ENCODE results near the gene TAAR1. TPM values are rescaled to one million over a fixed set of nuclear protein-coding genes. Genes with fewer than 3 reads are reported as not detected.

TAAR1 gene
- total and polyA plus RNA-seq, 2 donors (not counting 3 experiments of a cell fraction or from before 2014, with no cell fraction given): not detected

GRCh38 chr6:132687306-132687705 lies 28.3 kb upstream of the TAAR1 start:
- Histone ChIP-seq H3K27me3 (ENCODE audit: control insufficient read depth in 2 of 2, insufficient read depth in 2 of 2, low read length in 2 of 2) (peaks cover 0 to 3% of the 10 kb centered on the region in 2 experiments), H3K9ac (replicated peaks; ENCODE audit: extremely low read depth, insufficient read depth, low read length) (no peak overlapping the region), H2AFZ (ENCODE audit: low read depth, low read length) (peak overlapping the region; percentile 33), H3K36me3 (ENCODE audit: control insufficient read depth in 2 of 2, extremely low read depth in 1 of 2, insufficient read depth in 2 of 2, low read length in 2 of 2) (no peaks in the 10 kb centered on the region), H3K4me3 (replicated peaks in 1 of 3; ENCODE audit: insufficient read depth in 1 of 3, low read depth in 1 of 3, low read length in 3 of 3) (no peak overlapping the region), H3K4me2 (ENCODE audit: insufficient read depth, low read length) (no peak overlapping the region), H3K4me1 (ENCODE audit: control insufficient read depth, extremely low read depth, insufficient read depth, low read length) (no peaks in the 10 kb centered on the region), H3K9me1 (replicated peaks; ENCODE audit: control insufficient read depth, extremely low read depth, insufficient read depth, low read length) (no peaks in the 10 kb centered on the region), H4K20me1 (replicated peaks; ENCODE audit: control insufficient read depth, extremely low read depth, insufficient read depth, low read length) (no peaks in the 10 kb centered on the region), H3K79me2 (ENCODE audit: control insufficient read depth, insufficient read depth, low read length) (no peaks in the 10 kb centered on the region), H3K27ac (ENCODE audit: insufficient read depth, low read depth, low read length) (no peak overlapping the region), H3K9me3 (replicated peaks; ENCODE audit: control insufficient read depth, insufficient read depth, low read length) (no peaks in the 10 kb centered on the region)
- BruUV-seq (replicated peaks): no TSS peak
- peak; percentile 16 for DNase-seq (ENCODE audit: low read depth, low spot score)
- ChIA-PET POLR2A (no interaction called here), CTCF (interaction anchor here (1.0 to 1.4 kb wide), 3 partner anchors 28 to 111 kb away, joined by 3 to 6 read pairs (median 4); partner anchors contain the start of gene SLC18B1)
- TF ChIP-seq EZH2 (IDR thresholded peaks at IDR 0.05; ENCODE audit: borderline replicate concordance, low read depth, low read length, severe bottlenecking) (no peak), MYC (IDR thresholded peaks at IDR 0.05; ENCODE audit: low read depth, low read length) (no peak), MAX (IDR thresholded peaks at IDR 0.05; ENCODE audit: insufficient read depth, insufficient read length) (no peak), GATA2 (IDR thresholded peaks at IDR 0.05; ENCODE audit: insufficient read depth, insufficient read length, low read depth, low read length) (no peak)
- dilution Hi-C loops (cut with MboI; ENCODE audit: extremely low pct_ligation_motif_present, low sequenced_read_pairs): no loop called here
- intact Hi-C loops (cut with micrococcal nuclease): no loop called here
- FAIRE-seq: no peak

GRCh38 chr6:132686531-132686930 lies 27.5 kb upstream of the TAAR1 start:
- ChIA-PET CTCF (no interaction called here), POLR2A (no interaction called here)
- Histone ChIP-seq H3K9ac (replicated peaks; ENCODE audit: extremely low read depth, insufficient read depth, low read length) (no peak overlapping the region), H3K79me2 (ENCODE audit: control insufficient read depth, insufficient read depth, low read length) (no peaks in the 10 kb centered on the region), H2AFZ (ENCODE audit: low read depth, low read length) (no peak overlapping the region), H3K4me2 (ENCODE audit: insufficient read depth, low read length) (no peak overlapping the region), H3K27ac (ENCODE audit: insufficient read depth, low read depth, low read length) (no peak overlapping the region), H4K20me1 (replicated peaks; ENCODE audit: control insufficient read depth, extremely low read depth, insufficient read depth, low read length) (no peaks in the 10 kb centered on the region), H3K36me3 (ENCODE audit: control insufficient read depth in 2 of 2, extremely low read depth in 1 of 2, insufficient read depth in 2 of 2, low read length in 2 of 2) (no peaks in the 10 kb centered on the region), H3K27me3 (ENCODE audit: control insufficient read depth in 2 of 2, insufficient read depth in 2 of 2, low read length in 2 of 2) (peaks cover 0 to 3% of the 10 kb centered on the region in 2 experiments), H3K9me3 (replicated peaks; ENCODE audit: control insufficient read depth, insufficient read depth, low read length) (no peaks in the 10 kb centered on the region), H3K9me1 (replicated peaks; ENCODE audit: control insufficient read depth, extremely low read depth, insufficient read depth, low read length) (no peaks in the 10 kb centered on the region), H3K4me1 (ENCODE audit: control insufficient read depth, extremely low read depth, insufficient read depth, low read length) (no peaks in the 10 kb centered on the region), H3K4me3 (replicated peaks in 1 of 3; ENCODE audit: insufficient read depth in 1 of 3, low read depth in 1 of 3, low read length in 3 of 3) (no peak overlapping the region)
- DNase-seq (ENCODE audit: low read depth, low spot score): no peak
- no TSS peak for BruUV-seq (replicated peaks)
- dilution Hi-C loops (cut with MboI; ENCODE audit: extremely low pct_ligation_motif_present, low sequenced_read_pairs): no loop called here
- no peak for FAIRE-seq
- intact Hi-C loops (cut with micrococcal nuclease): no loop called here
- no peak for TF ChIP-seq MYC (IDR thresholded peaks at IDR 0.05; ENCODE audit: low read depth, low read length)
- no peak for TF ChIP-seq FOS (IDR thresholded peaks at IDR 0.05; ENCODE audit: borderline replicate concordance, insufficient read depth, low read length)
- TF ChIP-seq POLR2A (IDR thresholded peaks at IDR 0.05; ENCODE audit: low read depth, low read length): no peak
- TF ChIP-seq GATA2 (IDR thresholded peaks at IDR 0.05; ENCODE audit: insufficient read depth, insufficient read length, low read depth, low read length): no peak
- no peak for TF ChIP-seq MAX (IDR thresholded peaks at IDR 0.05; ENCODE audit: insufficient read depth, insufficient read length)
- TF ChIP-seq CTCF (IDR thresholded peaks at IDR 0.05; ENCODE audit: extremely low read depth in 1 of 2, insufficient read depth in 1 of 2, low read depth in 1 of 2, low read length in 2 of 2): no peak
- TF ChIP-seq POLR2AphosphoS5 (IDR thresholded peaks at IDR 0.05; ENCODE audit: insufficient read depth, low read depth, low read length): no peak
- TF ChIP-seq EZH2 (IDR thresholded peaks at IDR 0.05; ENCODE audit: borderline replicate concordance, low read depth, low read length, severe bottlenecking): no peak
- TF ChIP-seq JUN (IDR thresholded peaks at IDR 0.05; ENCODE audit: borderline replicate concordance, insufficient read depth, insufficient read length, low read depth): no peak
